HCT116 (cell line): ENCODE results near the gene KCNK5. TPM values are rescaled to one million over a fixed set of nuclear protein-coding genes. Genes with fewer than 3 reads are reported as not detected.

ENCODE experiments used
- ATAC-seq: fragments of 200-7000 bp; cut with Tn5 transposase; 2 replicates; pipeline ENCODE4 v1.9.1; 2020; ENCODE audit warnings: mild to moderate bottlenecking, moderate library complexity
- BruUV-seq: library from RNA; stranded (reverse); fragments of 400-500 nt; replicated peaks from 2 replicates; lab custom pipeline; 2021; lab: Mats Ljungman, UMichigan
- CTCF ChIA-PET: fragments of 300-600 bp; sonication (Branson Sonifier 250); formaldehyde crosslinking; loops from one replicate; lab custom pipeline; 2021; ENCODE audit warnings: antibody characterized with exemption; lab: Charles Lee
- POLR2A ChIA-PET: fragments of 300-600, 350-600 bp; sonication (Branson Sonifier 250); formaldehyde crosslinking; loops from one replicate; lab custom pipeline; 2021; ENCODE audit warnings: antibody characterized with exemption; lab: Charles Lee
- RAD21 ChIA-PET, 2 experiments: fragments of 300-600 bp; sonication (Branson Sonifier 250); formaldehyde crosslinking; loops; one replicate each; lab custom pipeline; 2023; ENCODE audit warnings: low total read pairs in 2 of 2; ENCODE audit not compliant: uncharacterized antibody in 2 of 2, unreplicated experiment in 2 of 2, low non-redundant PET in 1 of 2; lab: Charles Lee
- DNase-seq: peaks from one replicate; pipeline ENCODE4 v3.0.0-alpha.2; 2010; ENCODE audit warnings: low read depth, low spot score
- H2AFZ ChIP-seq: fragments of 200-600 bp; shearing (Covaris generic), sonication (generic); 2 replicates; pipeline ENCODE4 v1.6.1; 2017; ENCODE audit warnings: low read depth, mixed run types, mixed read lengths, antibody characterized with exemption, low read length; ENCODE audit not compliant: poor library complexity, severe bottlenecking
- H3K27ac ChIP-seq: 2 replicates; pipeline ENCODE4 v1.5.1; 2012; ENCODE audit warnings: low read depth, low read length
- H3K27me3 ChIP-seq: fragments of 200-600 bp; sonication (generic); 2 replicates; pipeline ENCODE4 v1.6.1; 2016; ENCODE audit warnings: mixed run types, low read length, mixed read lengths; ENCODE audit not compliant: insufficient read depth
- H3K36me3 ChIP-seq, 2 experiments: fragments of 200-500 bp in 1 of 2; fragments of 200-600 bp in 1 of 2; sonication (Bioruptor generic) in 1 of 2; sonication (generic) in 1 of 2; 2 replicates each; pipeline versions ENCODE4 v1.5.1 to v1.6.1; 2014 to 2016; ENCODE audit warnings: low read length in 2 of 2, inconsistent platforms in 1 of 2, mixed read lengths in 1 of 2, mixed run types in 1 of 2; ENCODE audit not compliant: insufficient read depth in 2 of 2, control insufficient read depth in 1 of 2
- H3K4me1 ChIP-seq, 2 experiments: fragments of 200-600 bp in 1 of 2; sonication (generic) in 1 of 2; 2 replicates each; pipeline versions ENCODE4 v1.5.1 to v1.6.1; 2012 to 2017; ENCODE audit warnings: low read length in 2 of 2, inconsistent platforms in 1 of 2, mild to moderate bottlenecking in 1 of 2, mixed read lengths in 1 of 2, mixed run types in 1 of 2, moderate library complexity in 1 of 2; ENCODE audit not compliant: insufficient read depth in 2 of 2, control insufficient read depth in 1 of 2
- H3K4me2 ChIP-seq: fragments of 200-600 bp; sonication (generic); 2 replicates; pipeline ENCODE4 v1.6.1; 2017; ENCODE audit warnings: mixed run types, low read length, mixed read lengths
- H3K4me3 ChIP-seq, 2 experiments: fragments of 200-600 bp in 1 of 2; sonication (generic) in 1 of 2; replicated peaks in 1 of 2; 2 replicates each; pipeline ENCODE4 v1.5.1; 2011 to 2016; ENCODE audit warnings: low read length in 2 of 2, control low read depth in 1 of 2, low read depth in 1 of 2, mild to moderate bottlenecking in 1 of 2, mixed read lengths in 1 of 2, mixed run types in 1 of 2
- H3K79me2 ChIP-seq: fragments of 200-600 bp; sonication (generic); 2 replicates; pipeline ENCODE4 v1.6.1; 2017; ENCODE audit warnings: mild to moderate bottlenecking, mixed run types, low read length, moderate library complexity, mixed read lengths; ENCODE audit not compliant: insufficient read depth
- H3K9ac ChIP-seq: fragments of 200-600 bp; sonication (generic); 2 replicates; pipeline ENCODE4 v1.6.1; 2016; ENCODE audit warnings: low read length, mixed read lengths
- H3K9me2 ChIP-seq: fragments of 200-600 bp; sonication (generic), shearing (Covaris generic); 2 replicates; pipeline ENCODE4 v1.6.1; 2017; ENCODE audit warnings: mixed run types, mild to moderate bottlenecking, moderate library complexity; ENCODE audit not compliant: insufficient read depth
- H3K9me3 ChIP-seq, 2 experiments: fragments of 200-500 bp in 1 of 2; fragments of 200-600 bp in 1 of 2; sonication (Bioruptor generic) in 1 of 2; sonication (generic) in 1 of 2; 2 replicates each; pipeline ENCODE4 v1.6.1; 2014 to 2017; ENCODE audit warnings: low read length in 2 of 2, mixed read lengths in 2 of 2, inconsistent platforms in 1 of 2, low read depth in 1 of 2, mild to moderate bottlenecking in 1 of 2, mixed run types in 1 of 2, moderate library complexity in 1 of 2; ENCODE audit not compliant: control insufficient read depth in 1 of 2, insufficient read depth in 1 of 2
- H4K20me1 ChIP-seq: fragments of 200-600 bp; sonication (generic), shearing (Covaris generic); 2 replicates; pipeline ENCODE4 v1.6.1; 2017; ENCODE audit warnings: mixed run types, mild to moderate bottlenecking, moderate library complexity; ENCODE audit not compliant: insufficient read depth
- ELF1 ChIP-seq: IDR thresholded peaks from 2 replicates; pipeline ENCODE4 v1.6.1; 2012; ENCODE audit warnings: low read depth, borderline replicate concordance
- FOSL1 ChIP-seq: IDR thresholded peaks from 2 replicates; pipeline ENCODE4 v1.6.1; 2012; ENCODE audit warnings: low read depth
- JUND ChIP-seq: IDR thresholded peaks from 2 replicates; pipeline ENCODE4 v1.6.1; 2012
- POLR2AphosphoS5 ChIP-seq: IDR thresholded peaks from 2 replicates; pipeline ENCODE4 v1.6.1; 2011; ENCODE audit warnings: mild to moderate bottlenecking, low read depth, low read length, moderate library complexity
- ZFX ChIP-seq: fragments of 450-650 bp; IDR thresholded peaks from 2 replicates; pipeline ENCODE4 v1.6.1; 2017
- intact Hi-C: fragments of 100-400 bp; cut with micrococcal nuclease; formaldehyde crosslinking; loops from 2 replicates; pipeline ENCODE4 v1.10.0; 2022
- total RNA-seq: library from RNA; stranded (reverse); gene quantifications from one replicate; pipeline ENCODE4 v1.2.1, GENCODE V29; 2021; ENCODE audit not compliant: unreplicated experiment
- TF ChIP-seq, protein P1 (sequence below): IDR thresholded peaks from 2 replicates; pipeline ENCODE4 v1.6.1; 2012; ENCODE audit warnings: low read depth

The KCNK5 gene
- total RNA-seq, 1 experiment from 2014 or later: 9.5 TPM

GRCh38 chr6:39195792-39196385 is 33.4 kb downstream of the KCNK5 start:
- BruUV-seq: no TSS peak
- H4K20me1 ChIP-seq: no peaks in the 10 kb centered on the region
- H3K4me2 ChIP-seq: no peak overlapping the region
- H3K79me2 ChIP-seq: peaks cover 32% of the 10 kb centered on the region
- intact Hi-C loops: no loop called here
- H3K9me3 ChIP-seq: no peaks in the 10 kb centered on the region
- peaks cover 15 to 17% of the 10 kb centered on the region in 2 experiments for H3K4me1 ChIP-seq
- no peak for TF ChIP-seq POLR2AphosphoS5
- TF ChIP-seq, protein P1, sequence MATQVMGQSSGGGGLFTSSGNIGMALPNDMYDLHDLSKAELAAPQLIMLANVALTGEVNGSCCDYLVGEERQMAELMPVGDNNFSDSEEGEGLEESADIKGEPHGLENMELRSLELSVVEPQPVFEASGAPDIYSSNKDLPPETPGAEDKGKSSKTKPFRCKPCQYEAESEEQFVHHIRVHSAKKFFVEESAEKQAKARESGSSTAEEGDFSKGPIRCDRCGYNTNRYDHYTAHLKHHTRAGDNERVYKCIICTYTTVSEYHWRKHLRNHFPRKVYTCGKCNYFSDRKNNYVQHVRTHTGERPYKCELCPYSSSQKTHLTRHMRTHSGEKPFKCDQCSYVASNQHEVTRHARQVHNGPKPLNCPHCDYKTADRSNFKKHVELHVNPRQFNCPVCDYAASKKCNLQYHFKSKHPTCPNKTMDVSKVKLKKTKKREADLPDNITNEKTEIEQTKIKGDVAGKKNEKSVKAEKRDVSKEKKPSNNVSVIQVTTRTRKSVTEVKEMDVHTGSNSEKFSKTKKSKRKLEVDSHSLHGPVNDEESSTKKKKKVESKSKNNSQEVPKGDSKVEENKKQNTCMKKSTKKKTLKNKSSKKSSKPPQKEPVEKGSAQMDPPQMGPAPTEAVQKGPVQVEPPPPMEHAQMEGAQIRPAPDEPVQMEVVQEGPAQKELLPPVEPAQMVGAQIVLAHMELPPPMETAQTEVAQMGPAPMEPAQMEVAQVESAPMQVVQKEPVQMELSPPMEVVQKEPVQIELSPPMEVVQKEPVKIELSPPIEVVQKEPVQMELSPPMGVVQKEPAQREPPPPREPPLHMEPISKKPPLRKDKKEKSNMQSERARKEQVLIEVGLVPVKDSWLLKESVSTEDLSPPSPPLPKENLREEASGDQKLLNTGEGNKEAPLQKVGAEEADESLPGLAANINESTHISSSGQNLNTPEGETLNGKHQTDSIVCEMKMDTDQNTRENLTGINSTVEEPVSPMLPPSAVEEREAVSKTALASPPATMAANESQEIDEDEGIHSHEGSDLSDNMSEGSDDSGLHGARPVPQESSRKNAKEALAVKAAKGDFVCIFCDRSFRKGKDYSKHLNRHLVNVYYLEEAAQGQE: no peak
- no peak for TF ChIP-seq ZFX
- no peak for TF ChIP-seq JUND
- no peak for TF ChIP-seq FOSL1
- no peak for TF ChIP-seq ELF1
- H3K4me3 ChIP-seq: no peak overlapping the region
- no peak overlapping the region for H2AFZ ChIP-seq
- no peak overlapping the region for H3K27ac ChIP-seq
- no peaks in the 10 kb centered on the region for H3K9me2 ChIP-seq
- ATAC-seq (no peak), DNase-seq (no peak)
- no peak overlapping the region for H3K9ac ChIP-seq
- ChIA-PET POLR2A (interaction anchor here (1.4 kb wide), 1 partner anchor 9 kb away, joined by 3 read pairs; no protein-coding TSS in a partner anchor), CTCF (interaction anchor here (2.0 kb wide), 1 partner anchor 107 kb away, joined by 6 read pairs; no protein-coding TSS in a partner anchor), RAD21 (no interaction called here)
- peaks cover 5 to 17% of the 10 kb centered on the region in 2 experiments; a peak in 3 of 4 replicates for H3K36me3 ChIP-seq
- no peaks in the 10 kb centered on the region for H3K27me3 ChIP-seq
